Keratinocyte (primary cell): ENCODE measurements around the gene ANKS1A. TPM values are rescaled to one million over a fixed set of nuclear protein-coding genes. Genes with fewer than 3 reads are reported as not detected.

Experiments used
- DNase-seq: peaks from one replicate; pipeline ENCODE4 v3.0.0-alpha.2; 2011; ENCODE audit warnings: low read depth, missing footprints, low spot score
- FAIRE-seq: peaks from 2 replicates; lab custom pipeline; 2011; peaks lifted over from hg19 to GRCh38; lab: Jason Lieb, UNC
- H2AFZ ChIP-seq: 2 replicates; pipeline ENCODE4 v1.6.0; 2012; ENCODE audit warnings: low read length, control low read depth, inconsistent platforms; ENCODE audit not compliant: control insufficient read depth
- H3K27ac ChIP-seq: 2 replicates; pipeline ENCODE4 v1.5.1; 2011; ENCODE audit warnings: low read length; ENCODE audit not compliant: control insufficient read depth, insufficient read depth
- H3K27me3 ChIP-seq: 3 replicates; pipeline ENCODE4 v1.6.0; 2011; ENCODE audit warnings: low read length; ENCODE audit not compliant: control insufficient read depth, insufficient read depth; ENCODE audit errors: extremely low read depth
- H3K36me3 ChIP-seq, 2 experiments: 2 replicates in 1 of 2; 3 replicates in 1 of 2; pipeline ENCODE4 v1.5.1; 2011; ENCODE audit warnings: low read length in 2 of 2, mild to moderate bottlenecking in 1 of 2; ENCODE audit not compliant: control insufficient read depth in 2 of 2, insufficient read depth in 2 of 2; ENCODE audit errors: extremely low read depth in 1 of 2
- H3K4me1 ChIP-seq: 3 replicates; pipeline ENCODE4 v1.5.1; 2011; ENCODE audit warnings: low read length; ENCODE audit not compliant: control insufficient read depth, insufficient read depth; ENCODE audit errors: extremely low read depth
- H3K4me2 ChIP-seq: 3 replicates; pipeline ENCODE4 v1.6.0; 2011; ENCODE audit warnings: low read depth, low read length; ENCODE audit not compliant: control insufficient read depth, insufficient read depth; ENCODE audit errors: extremely low read depth
- H3K4me3 ChIP-seq, 3 experiments: fragments of 200-600 bp in 1 of 3; sonication (generic) in 1 of 3; 2 replicates in 2 of 3; 3 replicates in 1 of 3; pipeline ENCODE4 v1.5.1; 2011 to 2016; ENCODE audit warnings: low read length in 3 of 3, mild to moderate bottlenecking in 3 of 3, control low read depth in 2 of 3, inconsistent platforms in 1 of 3, low read depth in 1 of 3, mixed read lengths in 1 of 3, mixed run types in 1 of 3, moderate library complexity in 1 of 3; ENCODE audit not compliant: control insufficient read depth in 2 of 3, insufficient read depth in 2 of 3; ENCODE audit errors: extremely low read depth in 1 of 3
- H3K79me2 ChIP-seq: 2 replicates; pipeline ENCODE4 v1.6.0; 2012; ENCODE audit warnings: low read length; ENCODE audit not compliant: control insufficient read depth, insufficient read depth
- H3K9ac ChIP-seq: 3 replicates; pipeline ENCODE4 v1.6.0; 2011; ENCODE audit warnings: low read length; ENCODE audit not compliant: control insufficient read depth, insufficient read depth; ENCODE audit errors: extremely low read depth
- H3K9me1 ChIP-seq: 3 replicates; pipeline ENCODE4 v1.6.0; 2011; ENCODE audit warnings: low read length; ENCODE audit not compliant: control insufficient read depth, insufficient read depth; ENCODE audit errors: extremely low read depth
- H3K9me3 ChIP-seq: 2 replicates; pipeline ENCODE4 v1.5.1; 2012; ENCODE audit warnings: low read depth, low read length; ENCODE audit not compliant: control insufficient read depth
- H4K20me1 ChIP-seq: 3 replicates; pipeline ENCODE4 v1.6.0; 2011; ENCODE audit warnings: low read length; ENCODE audit not compliant: control insufficient read depth, insufficient read depth; ENCODE audit errors: extremely low read depth
- EZH2 ChIP-seq: IDR thresholded peaks from one replicate; pipeline ENCODE4 v1.6.1; 2012; ENCODE audit warnings: inconsistent platforms, mild to moderate bottlenecking, low read length, moderate library complexity
- dilution Hi-C: fragments of 300-500 bp; cut with MboI; formaldehyde crosslinking; loops from one replicate; pipeline ENCODE4 v1.7.0; 2020; ENCODE audit warnings: low sequenced_read_pairs; ENCODE audit not compliant: extremely low pct_ligation_motif_present
- polyA plus RNA-seq, 5 experiments: library from polyadenylated mRNA; depleted of rRNA in 3 of 5; stranded (reverse) in 3 of 5; stranded (forward) in 1 of 5; unstranded in 1 of 5; fragments of >200 nt; gene quantifications; 1 replicate in 1 of 5; 2 replicates in 3 of 5; 3 replicates in 1 of 5; pipeline versions ENCODE4 v1.2.1 to v1.2.3, GENCODE V29; 2011 to 2012; ENCODE audit warnings: missing spikeins in 2 of 5, low read depth in 1 of 5, low replicate concordance in 1 of 5
- TF ChIP-seq, protein P1 (sequence below), 3 experiments: IDR thresholded peaks in 1 of 3; conservative IDR thresholded peaks in 1 of 3; optimal IDR thresholded peaks in 1 of 3; 2 replicates in 2 of 3; 3 replicates in 1 of 3; pipeline versions ENCODE3 to v1.5.1; 2011; ENCODE audit warnings: low read length in 3 of 3, mild to moderate bottlenecking in 3 of 3, moderate library complexity in 2 of 3, control low read depth in 1 of 3, inconsistent platforms in 1 of 3; ENCODE audit not compliant: insufficient read depth in 2 of 3; ENCODE audit errors: extremely low read depth in 1 of 3

The ANKS1A gene
- polyA plus RNA-seq, 1 donor (not counting 4 experiments of a cell fraction or from before 2014, with no cell fraction given): 8.6 TPM

DNA sequence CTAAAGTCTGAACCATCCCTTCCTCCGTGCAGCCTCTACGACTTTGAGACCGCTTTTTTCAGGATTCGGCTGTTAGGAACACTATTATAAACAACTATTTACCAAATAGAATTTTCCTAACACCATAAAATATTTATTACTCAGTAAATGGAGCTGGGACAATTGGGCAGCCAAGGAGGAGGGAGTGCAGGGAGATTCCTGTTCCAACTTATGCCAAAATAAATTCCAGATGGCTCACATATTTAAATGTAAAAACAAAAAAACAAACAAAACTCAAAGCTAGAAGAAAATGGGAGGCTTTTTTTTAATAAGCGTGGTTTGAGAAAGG lies 204.0 kb downstream of the ANKS1A start:
- dilution Hi-C loops: no loop called here
- H3K27ac ChIP-seq: no peak overlapping the region
- H3K79me2 ChIP-seq: no peaks in the 10 kb centered on the region
- H3K9ac ChIP-seq: no peak overlapping the region
- no peak overlapping the region for H3K4me3 ChIP-seq
- peaks cover 0 to 9% of the 10 kb centered on the region in 2 experiments for H3K36me3 ChIP-seq
- DNase-seq (no peak), FAIRE-seq (no peak)
- no peaks in the 10 kb centered on the region for H3K9me1 ChIP-seq
- no peak for TF ChIP-seq EZH2
- TF ChIP-seq, protein P1, sequence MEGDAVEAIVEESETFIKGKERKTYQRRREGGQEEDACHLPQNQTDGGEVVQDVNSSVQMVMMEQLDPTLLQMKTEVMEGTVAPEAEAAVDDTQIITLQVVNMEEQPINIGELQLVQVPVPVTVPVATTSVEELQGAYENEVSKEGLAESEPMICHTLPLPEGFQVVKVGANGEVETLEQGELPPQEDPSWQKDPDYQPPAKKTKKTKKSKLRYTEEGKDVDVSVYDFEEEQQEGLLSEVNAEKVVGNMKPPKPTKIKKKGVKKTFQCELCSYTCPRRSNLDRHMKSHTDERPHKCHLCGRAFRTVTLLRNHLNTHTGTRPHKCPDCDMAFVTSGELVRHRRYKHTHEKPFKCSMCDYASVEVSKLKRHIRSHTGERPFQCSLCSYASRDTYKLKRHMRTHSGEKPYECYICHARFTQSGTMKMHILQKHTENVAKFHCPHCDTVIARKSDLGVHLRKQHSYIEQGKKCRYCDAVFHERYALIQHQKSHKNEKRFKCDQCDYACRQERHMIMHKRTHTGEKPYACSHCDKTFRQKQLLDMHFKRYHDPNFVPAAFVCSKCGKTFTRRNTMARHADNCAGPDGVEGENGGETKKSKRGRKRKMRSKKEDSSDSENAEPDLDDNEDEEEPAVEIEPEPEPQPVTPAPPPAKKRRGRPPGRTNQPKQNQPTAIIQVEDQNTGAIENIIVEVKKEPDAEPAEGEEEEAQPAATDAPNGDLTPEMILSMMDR (optimal IDR thresholded peaks at IDR 0.05 in 1 of 3, IDR thresholded peaks at IDR 0.05 in 1 of 3, conservative IDR thresholded peaks at IDR 0.05 in 1 of 3; ENCODE audit: extremely low read depth in 1 of 3, insufficient read depth in 2 of 3, low read length in 3 of 3): no peak
- H3K4me1 ChIP-seq: peaks cover 10% of the 10 kb centered on the region
- no peaks in the 10 kb centered on the region for H3K9me3 ChIP-seq
- H4K20me1 ChIP-seq: peaks cover 3% of the 10 kb centered on the region
- no peak overlapping the region for H2AFZ ChIP-seq
- no peaks in the 10 kb centered on the region for H3K27me3 ChIP-seq
- H3K4me2 ChIP-seq: no peak overlapping the region

DNA sequence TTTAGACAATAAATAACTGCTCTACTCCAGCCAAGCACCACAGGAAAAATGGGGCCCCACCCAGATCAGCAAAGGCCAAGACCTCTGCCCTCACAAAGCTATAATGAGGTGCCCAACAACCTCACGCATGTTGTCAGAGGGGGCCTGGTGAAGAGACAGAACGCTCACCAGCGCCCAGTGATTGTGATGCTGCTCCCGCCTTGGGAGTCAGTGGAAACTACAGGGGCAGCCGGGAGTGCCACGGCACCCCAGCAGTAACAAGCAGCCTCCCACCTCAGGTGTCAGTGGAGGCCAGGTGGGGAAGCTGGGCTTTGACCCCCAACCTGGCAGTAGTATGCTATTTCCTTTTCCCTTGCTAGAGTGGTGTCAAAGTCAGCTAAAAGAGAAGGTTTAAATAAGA lies 204.7 kb downstream of the ANKS1A start:
- no peaks in the 10 kb centered on the region for H3K79me2 ChIP-seq
- no peaks in the 10 kb centered on the region for H3K27me3 ChIP-seq
- H2AFZ ChIP-seq: no peak overlapping the region
- H3K4me1 ChIP-seq: peaks cover 10% of the 10 kb centered on the region
- DNase-seq (no peak), FAIRE-seq (no peak)
- H3K36me3 ChIP-seq: peaks cover 0 to 4% of the 10 kb centered on the region in 2 experiments
- H3K4me2 ChIP-seq: no peak overlapping the region
- no peak overlapping the region for H3K27ac ChIP-seq
- H3K9ac ChIP-seq: no peak overlapping the region
- H3K4me3 ChIP-seq: no peak overlapping the region
- dilution Hi-C loops: no loop called here
- H3K9me1 ChIP-seq: no peaks in the 10 kb centered on the region
- no peak for TF ChIP-seq EZH2
- TF ChIP-seq, protein P1 (optimal IDR thresholded peaks at IDR 0.05 in 1 of 3, IDR thresholded peaks at IDR 0.05 in 1 of 3, conservative IDR thresholded peaks at IDR 0.05 in 1 of 3; ENCODE audit: extremely low read depth in 1 of 3, insufficient read depth in 2 of 3, low read length in 3 of 3): no peak
- H4K20me1 ChIP-seq: peaks cover 3% of the 10 kb centered on the region
- H3K9me3 ChIP-seq: no peaks in the 10 kb centered on the region
